Liver (tissue), 9 donors: ENCODE data around the gene DERL3. TPM values are rescaled to one million over a fixed set of nuclear protein-coding genes. Genes with fewer than 3 reads are reported as not detected.

Source experiments
- DNase-seq: peaks from one replicate; pipeline ENCODE4 v3.0.0-alpha.2; 2017; ENCODE audit warnings: low spot score
- H3K27ac ChIP-seq, 2 donors: one replicate each; pipeline ENCODE4 v1.7.0; 2013; ENCODE audit warnings: inconsistent platforms in 2 of 2, low read length in 2 of 2, control low read depth in 1 of 2, low read depth in 1 of 2, mild to moderate bottlenecking in 1 of 2
- H3K27me3 ChIP-seq, 4 donors: one replicate each; pipeline versions ENCODE4 v1.6.1 to v1.7.0; 2013; ENCODE audit warnings: low read length in 3 of 4, inconsistent platforms in 1 of 4, mild to moderate bottlenecking in 1 of 4, moderate library complexity in 1 of 4; ENCODE audit not compliant: control insufficient read depth in 4 of 4, insufficient read depth in 4 of 4
- H3K36me3 ChIP-seq, 4 donors: one replicate each; pipeline versions ENCODE4 v1.6.1 to v1.7.0; 2013; ENCODE audit warnings: low read length in 3 of 4, mild to moderate bottlenecking in 3 of 4, low read depth in 1 of 4, moderate library complexity in 1 of 4; ENCODE audit not compliant: control insufficient read depth in 4 of 4, insufficient read depth in 3 of 4
- H3K4me1 ChIP-seq, 4 donors: one replicate each; pipeline versions ENCODE4 v1.6.1 to v1.7.0; 2013; ENCODE audit warnings: low read length in 3 of 4, mild to moderate bottlenecking in 3 of 4, moderate library complexity in 1 of 4; ENCODE audit not compliant: control insufficient read depth in 4 of 4, insufficient read depth in 4 of 4
- H3K4me3 ChIP-seq, 3 donors: one replicate each; pipeline versions ENCODE4 v1.6.1 to v1.7.0; 2013; ENCODE audit warnings: low read length in 3 of 3, control low read depth in 1 of 3, low read depth in 1 of 3, mild to moderate bottlenecking in 1 of 3
- H3K9ac ChIP-seq, 2 donors: one replicate each; pipeline ENCODE4 v1.7.0; 2013; ENCODE audit warnings: low read length in 2 of 2, mild to moderate bottlenecking in 2 of 2, moderate library complexity in 2 of 2, control low read depth in 1 of 2, low read depth in 1 of 2
- H3K9me3 ChIP-seq, 4 donors: one replicate each; pipeline versions ENCODE4 v1.6.1 to v1.7.0; 2013; ENCODE audit warnings: low read length in 3 of 4; ENCODE audit not compliant: control insufficient read depth in 4 of 4
- ATF3 ChIP-seq: IDR thresholded peaks from 2 replicates; pipeline ENCODE4 v1.6.1; 2016; ENCODE audit warnings: antibody characterized with exemption
- EGR1 ChIP-seq, 2 donors: IDR thresholded peaks; 2 replicates each; pipeline ENCODE4 v1.6.1; 2016 to 2018; ENCODE audit warnings: antibody characterized with exemption in 2 of 2, low read depth in 2 of 2
- FOXA2 ChIP-seq: IDR thresholded peaks from 2 replicates; pipeline ENCODE4 v1.6.1; 2016; ENCODE audit warnings: antibody characterized with exemption
- GABPA ChIP-seq, 2 donors: IDR thresholded peaks in 1 of 2; conservative IDR thresholded peaks in 1 of 2; 2 replicates each; pipeline ENCODE4 v1.6.1; 2016; ENCODE audit warnings: antibody characterized with exemption in 2 of 2, mild to moderate bottlenecking in 1 of 2, moderate library complexity in 1 of 2
- HNF4A ChIP-seq, 2 donors: conservative IDR thresholded peaks; 2 replicates each; pipeline ENCODE4 v1.6.1; 2016; ENCODE audit warnings: antibody characterized with exemption in 2 of 2, mild to moderate bottlenecking in 2 of 2
- HNF4G ChIP-seq: IDR thresholded peaks from 2 replicates; pipeline ENCODE4 v1.6.1; 2016; ENCODE audit warnings: antibody characterized with exemption
- JUND ChIP-seq, 2 donors: IDR thresholded peaks; 2 replicates each; pipeline ENCODE4 v1.6.1; 2016; ENCODE audit warnings: antibody characterized with exemption in 2 of 2
- NR2F2 ChIP-seq: IDR thresholded peaks from 2 replicates; pipeline ENCODE4 v1.6.1; 2016; ENCODE audit warnings: antibody characterized with exemption
- RAD21 ChIP-seq, 2 donors: IDR thresholded peaks; 2 replicates each; pipeline ENCODE4 v1.6.1; 2016; ENCODE audit warnings: antibody characterized with exemption in 2 of 2, mild to moderate bottlenecking in 2 of 2
- SP1 ChIP-seq: IDR thresholded peaks from 2 replicates; pipeline ENCODE4 v1.6.1; 2018; ENCODE audit warnings: antibody characterized with exemption, mild to moderate bottlenecking
- TAF1 ChIP-seq: conservative IDR thresholded peaks from 2 replicates; pipeline ENCODE4 v1.6.1; 2016; ENCODE audit warnings: antibody characterized with exemption, mild to moderate bottlenecking
- YY1 ChIP-seq: IDR thresholded peaks from 2 replicates; pipeline ENCODE4 v1.6.1; 2016; ENCODE audit warnings: antibody characterized with exemption, mild to moderate bottlenecking
- ZBTB33 ChIP-seq: IDR thresholded peaks from 2 replicates; pipeline ENCODE4 v1.6.1; 2016; ENCODE audit warnings: antibody characterized with exemption
- WGBS: extraction: QIAGEN DNeasy Blood & Tissue Kit; methylation state at CpG from one replicate; pipeline ENCODE4 v1.1.7; 2013; 5-methylcytosine and 5-hydroxymethylcytosine counted together
- polyA plus RNA-seq, 2 donors: library from polyadenylated mRNA; stranded (reverse) in 1 of 2; unstranded in 1 of 2; fragments of 200-250 nt in 1 of 2; fragments of >200 nt in 1 of 2; fragmentation: Nextera tagmentation in 1 of 2; extraction: Ambion mirVana in 1 of 2; gene quantifications; one replicate each; pipeline versions ENCODE4 v1.2.1 to v1.2.3, GENCODE V29; 2013 to 2015
- total RNA-seq, 2 donors: library from RNA; depleted of rRNA; stranded (reverse); fragments of >200 nt; gene quantifications; one replicate each; pipeline ENCODE4 v1.2.3, GENCODE V29; 2014
- TF ChIP-seq, protein P1 (sequence below): IDR thresholded peaks from 2 replicates; pipeline ENCODE4 v1.6.1; 2016; ENCODE audit warnings: antibody characterized with exemption
- TF ChIP-seq, protein P2 (sequence below): fragments of 150-350 bp; IDR thresholded peaks from 2 replicates; pipeline ENCODE4 v1.5.1; 2017; ENCODE audit warnings: improper control_type of control experiment, low read depth, low read length; ENCODE audit not compliant: missing input control
- donor health status: healthy.
- donor health status: healthy.
- donor health status: healthy.
- donor health status: healthy.
- donor health status: healthy.

The DERL3 gene
- total and polyA plus RNA-seq, 4 donors: 1.0 to 9.3 (median 3.9) TPM

DNA sequence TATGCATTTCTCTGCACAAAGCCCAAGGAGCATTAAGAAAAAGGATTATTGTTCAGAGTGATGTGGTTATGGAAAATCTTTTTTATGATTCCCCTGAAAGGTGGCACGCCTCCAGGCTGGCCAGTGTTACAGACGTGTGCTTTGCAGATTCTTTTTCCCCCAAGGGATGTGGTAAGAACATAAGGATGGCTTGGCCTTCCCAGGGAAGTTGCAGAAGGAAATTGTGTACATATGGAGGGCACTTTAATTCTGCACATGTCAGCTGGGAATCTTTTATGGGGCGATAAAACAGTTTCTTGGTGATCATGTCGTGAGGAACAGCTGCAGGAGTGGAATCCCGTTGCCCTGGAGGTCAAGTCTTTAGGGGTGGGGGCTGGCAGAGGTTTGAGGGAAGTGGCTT, 42.3 kb downstream of the DERL3 start:
- Histone ChIP-seq H3K27me3 (no peaks in the 10 kb centered on the region), H3K4me1 (no peaks in the 10 kb centered on the region), H3K9me3 (no peaks in the 10 kb centered on the region), H3K4me3 (no peak overlapping the region), H3K27ac (no peak overlapping the region), H3K9ac (no peak overlapping the region), H3K36me3 (peaks cover 15 to 55% (median 32%) of the 10 kb centered on the region in 4 donors)
- TF ChIP-seq TAF1: no peak
- WGBS: 84% methylated on average over 5 of the region's 5 CpGs
- no peak for DNase-seq

DNA sequence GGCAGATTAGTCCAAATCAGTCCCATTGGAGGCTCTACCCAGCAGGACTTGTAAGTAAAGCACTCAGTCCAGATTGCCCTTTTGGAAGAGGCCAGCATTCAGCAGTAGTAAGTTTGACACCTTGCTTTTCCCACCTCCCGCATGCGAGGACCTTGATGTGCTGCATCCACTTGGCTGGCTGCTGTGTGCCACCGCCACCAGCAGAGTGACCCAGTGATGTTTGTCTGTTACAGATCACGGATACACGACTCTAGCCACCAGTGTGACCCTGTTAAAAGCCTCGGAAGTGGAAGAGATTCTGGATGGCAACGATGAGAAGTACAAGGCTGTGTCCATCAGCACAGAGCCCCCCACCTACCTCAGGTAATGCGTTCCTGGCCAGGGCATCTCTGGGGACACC, 45.5 kb downstream of the DERL3 start:
- TF ChIP-seq YY1: no peak
- TF ChIP-seq FOXA2: no peak
- no peak for TF ChIP-seq TAF1
- TF ChIP-seq EGR1 (IDR thresholded peaks at IDR 0.05; ENCODE audit: low read depth in 2 of 2): no peak
- no peak for TF ChIP-seq SP1
- TF ChIP-seq ATF3: no peak
- TF ChIP-seq RAD21 (IDR thresholded peaks at IDR 0.05): no peak
- no peak for TF ChIP-seq GABPA (IDR thresholded peaks at IDR 0.05 in 1 of 2, conservative IDR thresholded peaks at IDR 0.05 in 1 of 2)
- TF ChIP-seq JUND (IDR thresholded peaks at IDR 0.05): no peak
- TF ChIP-seq HNF4G: no peak
- TF ChIP-seq NR2F2: no peak
- TF ChIP-seq HNF4A (conservative IDR thresholded peaks at IDR 0.05): no peak
- TF ChIP-seq, protein P1, sequence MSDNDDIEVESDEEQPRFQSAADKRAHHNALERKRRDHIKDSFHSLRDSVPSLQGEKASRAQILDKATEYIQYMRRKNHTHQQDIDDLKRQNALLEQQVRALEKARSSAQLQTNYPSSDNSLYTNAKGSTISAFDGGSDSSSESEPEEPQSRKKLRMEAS: no peak
- TF ChIP-seq, protein P2, sequence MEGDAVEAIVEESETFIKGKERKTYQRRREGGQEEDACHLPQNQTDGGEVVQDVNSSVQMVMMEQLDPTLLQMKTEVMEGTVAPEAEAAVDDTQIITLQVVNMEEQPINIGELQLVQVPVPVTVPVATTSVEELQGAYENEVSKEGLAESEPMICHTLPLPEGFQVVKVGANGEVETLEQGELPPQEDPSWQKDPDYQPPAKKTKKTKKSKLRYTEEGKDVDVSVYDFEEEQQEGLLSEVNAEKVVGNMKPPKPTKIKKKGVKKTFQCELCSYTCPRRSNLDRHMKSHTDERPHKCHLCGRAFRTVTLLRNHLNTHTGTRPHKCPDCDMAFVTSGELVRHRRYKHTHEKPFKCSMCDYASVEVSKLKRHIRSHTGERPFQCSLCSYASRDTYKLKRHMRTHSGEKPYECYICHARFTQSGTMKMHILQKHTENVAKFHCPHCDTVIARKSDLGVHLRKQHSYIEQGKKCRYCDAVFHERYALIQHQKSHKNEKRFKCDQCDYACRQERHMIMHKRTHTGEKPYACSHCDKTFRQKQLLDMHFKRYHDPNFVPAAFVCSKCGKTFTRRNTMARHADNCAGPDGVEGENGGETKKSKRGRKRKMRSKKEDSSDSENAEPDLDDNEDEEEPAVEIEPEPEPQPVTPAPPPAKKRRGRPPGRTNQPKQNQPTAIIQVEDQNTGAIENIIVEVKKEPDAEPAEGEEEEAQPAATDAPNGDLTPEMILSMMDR: no peak
- no peak for TF ChIP-seq ZBTB33
- H3K4me1 ChIP-seq: peaks cover 0 to 9% (median 4%) of the 10 kb centered on the region in 4 donors
- no peaks in the 10 kb centered on the region for H3K9me3 ChIP-seq
- no peak overlapping the region for H3K4me3 ChIP-seq
- H3K9ac ChIP-seq: no peak overlapping the region
- H3K27me3 ChIP-seq: no peaks in the 10 kb centered on the region
- no peak for DNase-seq
- H3K36me3 ChIP-seq: peaks cover 7 to 39% (median 22%) of the 10 kb centered on the region in 4 donors
- no peak overlapping the region for H3K27ac ChIP-seq
- 86% methylated on average over 8 of the region's 8 CpGs for WGBS
